Measurements from ENCODE around the gene ERO1B. TPM values are rescaled to one million over a fixed set of nuclear protein-coding genes. Genes with fewer than 3 reads are reported as not detected.

Gene ERO1B
- total RNA-seq, 1 experiment from 2014 or later: 3.2 TPM

DNA sequence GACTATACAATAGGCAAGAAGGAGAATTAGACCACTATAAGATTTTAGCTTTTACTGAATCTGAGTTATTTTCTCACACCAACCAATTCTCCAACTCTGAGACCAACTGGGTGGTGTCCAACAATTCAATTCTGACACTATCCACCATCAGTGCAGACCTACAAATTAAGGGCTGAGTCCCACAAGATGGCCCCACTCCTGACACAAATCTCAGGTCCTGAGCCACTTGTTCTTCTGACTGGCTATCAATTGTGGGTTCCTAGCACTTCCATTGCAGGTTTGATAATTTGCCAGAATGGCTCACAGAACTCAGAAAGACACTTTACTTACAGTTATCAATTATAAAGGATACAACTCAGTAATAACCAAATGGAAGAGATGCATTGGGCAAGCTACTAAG lies 6.7 kb downstream of the ERO1B start:
- no peaks in the 10 kb centered on the region for H3K9me3 Mint-ChIP-seq
- no peak for TF ChIP-seq GTF2I (CRISPR knock-in tag; conservative IDR thresholded peaks at IDR 0.05)
- no peak for TF ChIP-seq FOXJ3 (CRISPR knock-in tag; IDR thresholded peaks at IDR 0.05; ENCODE audit: borderline replicate concordance)
- TF ChIP-seq, protein P1, sequence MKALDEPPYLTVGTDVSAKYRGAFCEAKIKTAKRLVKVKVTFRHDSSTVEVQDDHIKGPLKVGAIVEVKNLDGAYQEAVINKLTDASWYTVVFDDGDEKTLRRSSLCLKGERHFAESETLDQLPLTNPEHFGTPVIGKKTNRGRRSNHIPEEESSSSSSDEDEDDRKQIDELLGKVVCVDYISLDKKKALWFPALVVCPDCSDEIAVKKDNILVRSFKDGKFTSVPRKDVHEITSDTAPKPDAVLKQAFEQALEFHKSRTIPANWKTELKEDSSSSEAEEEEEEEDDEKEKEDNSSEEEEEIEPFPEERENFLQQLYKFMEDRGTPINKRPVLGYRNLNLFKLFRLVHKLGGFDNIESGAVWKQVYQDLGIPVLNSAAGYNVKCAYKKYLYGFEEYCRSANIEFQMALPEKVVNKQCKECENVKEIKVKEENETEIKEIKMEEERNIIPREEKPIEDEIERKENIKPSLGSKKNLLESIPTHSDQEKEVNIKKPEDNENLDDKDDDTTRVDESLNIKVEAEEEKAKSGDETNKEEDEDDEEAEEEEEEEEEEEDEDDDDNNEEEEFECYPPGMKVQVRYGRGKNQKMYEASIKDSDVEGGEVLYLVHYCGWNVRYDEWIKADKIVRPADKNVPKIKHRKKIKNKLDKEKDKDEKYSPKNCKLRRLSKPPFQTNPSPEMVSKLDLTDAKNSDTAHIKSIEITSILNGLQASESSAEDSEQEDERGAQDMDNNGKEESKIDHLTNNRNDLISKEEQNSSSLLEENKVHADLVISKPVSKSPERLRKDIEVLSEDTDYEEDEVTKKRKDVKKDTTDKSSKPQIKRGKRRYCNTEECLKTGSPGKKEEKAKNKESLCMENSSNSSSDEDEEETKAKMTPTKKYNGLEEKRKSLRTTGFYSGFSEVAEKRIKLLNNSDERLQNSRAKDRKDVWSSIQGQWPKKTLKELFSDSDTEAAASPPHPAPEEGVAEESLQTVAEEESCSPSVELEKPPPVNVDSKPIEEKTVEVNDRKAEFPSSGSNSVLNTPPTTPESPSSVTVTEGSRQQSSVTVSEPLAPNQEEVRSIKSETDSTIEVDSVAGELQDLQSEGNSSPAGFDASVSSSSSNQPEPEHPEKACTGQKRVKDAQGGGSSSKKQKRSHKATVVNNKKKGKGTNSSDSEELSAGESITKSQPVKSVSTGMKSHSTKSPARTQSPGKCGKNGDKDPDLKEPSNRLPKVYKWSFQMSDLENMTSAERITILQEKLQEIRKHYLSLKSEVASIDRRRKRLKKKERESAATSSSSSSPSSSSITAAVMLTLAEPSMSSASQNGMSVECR (CRISPR knock-in tag; IDR thresholded peaks at IDR 0.05; ENCODE audit: borderline replicate concordance): no peak
- TF ChIP-seq ZNF219 (CRISPR knock-in tag; IDR thresholded peaks at IDR 0.05; ENCODE audit: borderline replicate concordance): no peak
- no peak for TF ChIP-seq NR2C2 (CRISPR knock-in tag; IDR thresholded peaks at IDR 0.05)
- TF ChIP-seq, protein P2, sequence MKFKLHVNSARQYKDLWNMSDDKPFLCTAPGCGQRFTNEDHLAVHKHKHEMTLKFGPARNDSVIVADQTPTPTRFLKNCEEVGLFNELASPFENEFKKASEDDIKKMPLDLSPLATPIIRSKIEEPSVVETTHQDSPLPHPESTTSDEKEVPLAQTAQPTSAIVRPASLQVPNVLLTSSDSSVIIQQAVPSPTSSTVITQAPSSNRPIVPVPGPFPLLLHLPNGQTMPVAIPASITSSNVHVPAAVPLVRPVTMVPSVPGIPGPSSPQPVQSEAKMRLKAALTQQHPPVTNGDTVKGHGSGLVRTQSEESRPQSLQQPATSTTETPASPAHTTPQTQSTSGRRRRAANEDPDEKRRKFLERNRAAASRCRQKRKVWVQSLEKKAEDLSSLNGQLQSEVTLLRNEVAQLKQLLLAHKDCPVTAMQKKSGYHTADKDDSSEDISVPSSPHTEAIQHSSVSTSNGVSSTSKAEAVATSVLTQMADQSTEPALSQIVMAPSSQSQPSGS (CRISPR knock-in tag; IDR thresholded peaks at IDR 0.05; ENCODE audit: borderline replicate concordance, low read depth): no peak
- TF ChIP-seq ZNF423 (CRISPR knock-in tag; IDR thresholded peaks at IDR 0.05): no peak
- TF ChIP-seq, protein P3, sequence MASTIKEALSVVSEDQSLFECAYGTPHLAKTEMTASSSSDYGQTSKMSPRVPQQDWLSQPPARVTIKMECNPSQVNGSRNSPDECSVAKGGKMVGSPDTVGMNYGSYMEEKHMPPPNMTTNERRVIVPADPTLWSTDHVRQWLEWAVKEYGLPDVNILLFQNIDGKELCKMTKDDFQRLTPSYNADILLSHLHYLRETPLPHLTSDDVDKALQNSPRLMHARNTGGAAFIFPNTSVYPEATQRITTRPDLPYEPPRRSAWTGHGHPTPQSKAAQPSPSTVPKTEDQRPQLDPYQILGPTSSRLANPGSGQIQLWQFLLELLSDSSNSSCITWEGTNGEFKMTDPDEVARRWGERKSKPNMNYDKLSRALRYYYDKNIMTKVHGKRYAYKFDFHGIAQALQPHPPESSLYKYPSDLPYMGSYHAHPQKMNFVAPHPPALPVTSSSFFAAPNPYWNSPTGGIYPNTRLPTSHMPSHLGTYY (CRISPR knock-in tag; IDR thresholded peaks at IDR 0.05): no peak
- TF ChIP-seq, protein P4, sequence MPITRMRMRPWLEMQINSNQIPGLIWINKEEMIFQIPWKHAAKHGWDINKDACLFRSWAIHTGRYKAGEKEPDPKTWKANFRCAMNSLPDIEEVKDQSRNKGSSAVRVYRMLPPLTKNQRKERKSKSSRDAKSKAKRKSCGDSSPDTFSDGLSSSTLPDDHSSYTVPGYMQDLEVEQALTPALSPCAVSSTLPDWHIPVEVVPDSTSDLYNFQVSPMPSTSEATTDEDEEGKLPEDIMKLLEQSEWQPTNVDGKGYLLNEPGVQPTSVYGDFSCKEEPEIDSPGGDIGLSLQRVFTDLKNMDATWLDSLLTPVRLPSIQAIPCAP (CRISPR knock-in tag; IDR thresholded peaks at IDR 0.05): no peak
- TF ChIP-seq RELA (CRISPR knock-in tag; IDR thresholded peaks at IDR 0.05; ENCODE audit: borderline replicate concordance): no peak
- TF ChIP-seq, protein P5, sequence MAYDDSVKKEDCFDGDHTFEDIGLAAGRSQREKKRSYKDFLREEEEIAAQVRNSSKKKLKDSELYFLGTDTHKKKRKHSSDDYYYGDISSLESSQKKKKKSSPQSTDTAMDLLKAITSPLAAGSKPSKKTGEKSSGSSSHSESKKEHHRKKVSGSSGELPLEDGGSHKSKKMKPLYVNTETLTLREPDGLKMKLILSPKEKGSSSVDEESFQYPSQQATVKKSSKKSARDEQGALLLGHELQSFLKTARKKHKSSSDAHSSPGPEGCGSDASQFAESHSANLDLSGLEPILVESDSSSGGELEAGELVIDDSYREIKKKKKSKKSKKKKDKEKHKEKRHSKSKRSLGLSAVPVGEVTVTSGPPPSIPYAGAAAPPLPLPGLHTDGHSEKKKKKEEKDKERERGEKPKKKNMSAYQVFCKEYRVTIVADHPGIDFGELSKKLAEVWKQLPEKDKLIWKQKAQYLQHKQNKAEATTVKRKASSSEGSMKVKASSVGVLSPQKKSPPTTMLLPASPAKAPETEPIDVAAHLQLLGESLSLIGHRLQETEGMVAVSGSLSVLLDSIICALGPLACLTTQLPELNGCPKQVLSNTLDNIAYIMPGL (CRISPR knock-in tag; IDR thresholded peaks at IDR 0.05): no peak
- no peak for TF ChIP-seq NFATC4 (CRISPR knock-in tag; IDR thresholded peaks at IDR 0.05)
- TF ChIP-seq, protein P6, sequence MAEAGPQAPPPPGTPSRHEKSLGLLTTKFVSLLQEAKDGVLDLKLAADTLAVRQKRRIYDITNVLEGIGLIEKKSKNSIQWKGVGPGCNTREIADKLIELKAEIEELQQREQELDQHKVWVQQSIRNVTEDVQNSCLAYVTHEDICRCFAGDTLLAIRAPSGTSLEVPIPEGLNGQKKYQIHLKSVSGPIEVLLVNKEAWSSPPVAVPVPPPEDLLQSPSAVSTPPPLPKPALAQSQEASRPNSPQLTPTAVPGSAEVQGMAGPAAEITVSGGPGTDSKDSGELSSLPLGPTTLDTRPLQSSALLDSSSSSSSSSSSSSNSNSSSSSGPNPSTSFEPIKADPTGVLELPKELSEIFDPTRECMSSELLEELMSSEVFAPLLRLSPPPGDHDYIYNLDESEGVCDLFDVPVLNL (CRISPR knock-in tag; IDR thresholded peaks at IDR 0.05; ENCODE audit: borderline replicate concordance, low read depth): no peak
- H3K4me1 Mint-ChIP-seq: no peaks in the 10 kb centered on the region
- no peak for DNase-seq (ENCODE audit: low spot score)
- no peak overlapping the region for H3K4me3 Mint-ChIP-seq
- no peak for ATAC-seq
- ChIA-PET CTCF (no interaction called here), POLR2A (no interaction called here)
- peaks cover 9% of the 10 kb centered on the region for H3K27me3 Mint-ChIP-seq (ENCODE audit: low read depth)
- no peaks in the 10 kb centered on the region for H3K36me3 Mint-ChIP-seq
- no peak overlapping the region for H3K27ac Mint-ChIP-seq

DNA sequence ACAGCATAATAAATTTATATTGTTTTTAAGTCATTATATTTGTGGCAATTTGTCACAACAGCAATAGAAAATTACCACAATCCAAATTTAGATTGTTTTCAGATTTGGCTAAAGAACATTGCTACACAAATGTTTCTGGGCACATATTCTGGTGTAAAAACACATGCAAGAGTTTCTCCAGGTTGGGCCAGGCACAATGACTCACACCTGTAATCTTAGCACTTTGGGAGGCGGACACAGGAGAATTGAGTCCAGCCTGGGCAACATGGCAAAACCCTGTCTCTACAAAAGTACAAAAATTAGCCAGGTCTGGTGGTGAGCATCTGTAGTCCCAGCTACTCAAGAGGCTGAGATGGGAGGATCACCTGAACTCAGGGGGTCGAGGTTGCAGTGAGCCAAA lies 8.4 kb downstream of the ERO1B start:
- Mint-ChIP-seq H3K27ac (no peak overlapping the region), H3K27me3 (ENCODE audit: low read depth) (no peaks in the 10 kb centered on the region), H3K36me3 (no peaks in the 10 kb centered on the region), H3K4me1 (no peaks in the 10 kb centered on the region), H3K4me3 (no peak overlapping the region), H3K9me3 (no peaks in the 10 kb centered on the region)
- no peak for ATAC-seq
- no peak for DNase-seq (ENCODE audit: low spot score)
- TF ChIP-seq ESRRA (CRISPR knock-in tag; IDR thresholded peaks at IDR 0.05; ENCODE audit: borderline replicate concordance) (no peak), RELA (CRISPR knock-in tag; IDR thresholded peaks at IDR 0.05; ENCODE audit: borderline replicate concordance) (no peak), FOXK1 (CRISPR knock-in tag; IDR thresholded peaks at IDR 0.05) (no peak), ELF4 (CRISPR knock-in tag; IDR thresholded peaks at IDR 0.05; ENCODE audit: low read depth) (no peak), SMAD4 (CRISPR knock-in tag; IDR thresholded peaks at IDR 0.05) (no peak)
- TF ChIP-seq, protein P7, sequence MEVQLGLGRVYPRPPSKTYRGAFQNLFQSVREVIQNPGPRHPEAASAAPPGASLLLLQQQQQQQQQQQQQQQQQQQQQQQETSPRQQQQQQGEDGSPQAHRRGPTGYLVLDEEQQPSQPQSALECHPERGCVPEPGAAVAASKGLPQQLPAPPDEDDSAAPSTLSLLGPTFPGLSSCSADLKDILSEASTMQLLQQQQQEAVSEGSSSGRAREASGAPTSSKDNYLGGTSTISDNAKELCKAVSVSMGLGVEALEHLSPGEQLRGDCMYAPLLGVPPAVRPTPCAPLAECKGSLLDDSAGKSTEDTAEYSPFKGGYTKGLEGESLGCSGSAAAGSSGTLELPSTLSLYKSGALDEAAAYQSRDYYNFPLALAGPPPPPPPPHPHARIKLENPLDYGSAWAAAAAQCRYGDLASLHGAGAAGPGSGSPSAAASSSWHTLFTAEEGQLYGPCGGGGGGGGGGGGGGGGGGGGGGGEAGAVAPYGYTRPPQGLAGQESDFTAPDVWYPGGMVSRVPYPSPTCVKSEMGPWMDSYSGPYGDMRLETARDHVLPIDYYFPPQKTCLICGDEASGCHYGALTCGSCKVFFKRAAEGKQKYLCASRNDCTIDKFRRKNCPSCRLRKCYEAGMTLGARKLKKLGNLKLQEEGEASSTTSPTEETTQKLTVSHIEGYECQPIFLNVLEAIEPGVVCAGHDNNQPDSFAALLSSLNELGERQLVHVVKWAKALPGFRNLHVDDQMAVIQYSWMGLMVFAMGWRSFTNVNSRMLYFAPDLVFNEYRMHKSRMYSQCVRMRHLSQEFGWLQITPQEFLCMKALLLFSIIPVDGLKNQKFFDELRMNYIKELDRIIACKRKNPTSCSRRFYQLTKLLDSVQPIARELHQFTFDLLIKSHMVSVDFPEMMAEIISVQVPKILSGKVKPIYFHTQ (CRISPR knock-in tag; IDR thresholded peaks at IDR 0.05): no peak
- POLR2A ChIA-PET: interaction anchor here (0.7 kb wide), 1 partner anchor 122 kb away, joined by 7 read pairs; no protein-coding TSS in a partner anchor
- CTCF ChIA-PET: interaction anchor here (0.6 to 0.7 kb wide), 2 partner anchors 16 to 137 kb away, joined by 3 to 5 read pairs; no protein-coding TSS in a partner anchor

Data from WTC11 (cell line).